ENCODE data around the gene PCSK5.

DNA sequence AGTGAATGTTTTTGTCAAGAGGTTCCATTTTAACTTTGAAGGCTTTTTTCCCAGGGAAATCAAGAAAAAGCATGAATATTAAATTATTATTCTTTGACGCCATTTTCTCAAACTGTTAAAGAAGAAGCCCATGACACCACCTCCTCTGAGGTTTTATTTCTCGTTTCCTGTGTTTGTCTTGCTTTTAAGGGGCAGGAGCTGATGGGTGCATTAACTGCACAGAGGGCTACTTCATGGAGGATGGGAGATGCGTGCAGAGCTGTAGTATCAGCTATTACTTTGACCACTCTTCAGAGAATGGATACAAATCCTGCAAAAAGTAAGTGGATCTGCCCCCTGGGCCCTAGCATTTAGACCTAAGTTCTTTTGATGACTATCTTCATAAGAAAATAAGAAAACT, 298.4 kb downstream of the PCSK5 start:
- TF ChIP-seq, protein P1, sequence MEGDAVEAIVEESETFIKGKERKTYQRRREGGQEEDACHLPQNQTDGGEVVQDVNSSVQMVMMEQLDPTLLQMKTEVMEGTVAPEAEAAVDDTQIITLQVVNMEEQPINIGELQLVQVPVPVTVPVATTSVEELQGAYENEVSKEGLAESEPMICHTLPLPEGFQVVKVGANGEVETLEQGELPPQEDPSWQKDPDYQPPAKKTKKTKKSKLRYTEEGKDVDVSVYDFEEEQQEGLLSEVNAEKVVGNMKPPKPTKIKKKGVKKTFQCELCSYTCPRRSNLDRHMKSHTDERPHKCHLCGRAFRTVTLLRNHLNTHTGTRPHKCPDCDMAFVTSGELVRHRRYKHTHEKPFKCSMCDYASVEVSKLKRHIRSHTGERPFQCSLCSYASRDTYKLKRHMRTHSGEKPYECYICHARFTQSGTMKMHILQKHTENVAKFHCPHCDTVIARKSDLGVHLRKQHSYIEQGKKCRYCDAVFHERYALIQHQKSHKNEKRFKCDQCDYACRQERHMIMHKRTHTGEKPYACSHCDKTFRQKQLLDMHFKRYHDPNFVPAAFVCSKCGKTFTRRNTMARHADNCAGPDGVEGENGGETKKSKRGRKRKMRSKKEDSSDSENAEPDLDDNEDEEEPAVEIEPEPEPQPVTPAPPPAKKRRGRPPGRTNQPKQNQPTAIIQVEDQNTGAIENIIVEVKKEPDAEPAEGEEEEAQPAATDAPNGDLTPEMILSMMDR (IDR thresholded peaks at IDR 0.05): no peak
- TF ChIP-seq POLR2A (IDR thresholded peaks at IDR 0.05) (no peak), POLR2AphosphoS5 (IDR thresholded peaks at IDR 0.05) (no peak)

Measured in prostate gland (tissue), 2 donors.